ENCODE data around the gene CCDC13.

GRCh38 chr3:42804106-42804830 is 31.2 kb upstream of the CCDC13 start, which contains the start of gene HIGD1A:
- TF ChIP-seq POLR2AphosphoS5 (IDR thresholded peaks at IDR 0.05; ENCODE audit: low read depth) (peak; percentile 58; the same call in 1 of the 2 replicates), REST (IDR thresholded peaks at IDR 0.05; ENCODE audit: insufficient replicate concordance, low read depth) (no peak)
- TF ChIP-seq, protein P1, sequence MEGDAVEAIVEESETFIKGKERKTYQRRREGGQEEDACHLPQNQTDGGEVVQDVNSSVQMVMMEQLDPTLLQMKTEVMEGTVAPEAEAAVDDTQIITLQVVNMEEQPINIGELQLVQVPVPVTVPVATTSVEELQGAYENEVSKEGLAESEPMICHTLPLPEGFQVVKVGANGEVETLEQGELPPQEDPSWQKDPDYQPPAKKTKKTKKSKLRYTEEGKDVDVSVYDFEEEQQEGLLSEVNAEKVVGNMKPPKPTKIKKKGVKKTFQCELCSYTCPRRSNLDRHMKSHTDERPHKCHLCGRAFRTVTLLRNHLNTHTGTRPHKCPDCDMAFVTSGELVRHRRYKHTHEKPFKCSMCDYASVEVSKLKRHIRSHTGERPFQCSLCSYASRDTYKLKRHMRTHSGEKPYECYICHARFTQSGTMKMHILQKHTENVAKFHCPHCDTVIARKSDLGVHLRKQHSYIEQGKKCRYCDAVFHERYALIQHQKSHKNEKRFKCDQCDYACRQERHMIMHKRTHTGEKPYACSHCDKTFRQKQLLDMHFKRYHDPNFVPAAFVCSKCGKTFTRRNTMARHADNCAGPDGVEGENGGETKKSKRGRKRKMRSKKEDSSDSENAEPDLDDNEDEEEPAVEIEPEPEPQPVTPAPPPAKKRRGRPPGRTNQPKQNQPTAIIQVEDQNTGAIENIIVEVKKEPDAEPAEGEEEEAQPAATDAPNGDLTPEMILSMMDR (IDR thresholded peaks at IDR 0.05; ENCODE audit: insufficient read depth, low read length) = no peak
